B cell (primary cell): Measurements from ENCODE around the gene TRPV4. TPM values are rescaled to one million over a fixed set of nuclear protein-coding genes. Genes with fewer than 3 reads are reported as not detected.

Experiments used
- ATAC-seq: fragments of 200-7000 bp; cut with Tn5 transposase; one replicate; pipeline ENCODE4 v1.10.0; 2021; ENCODE audit warnings: low read depth, mild to moderate bottlenecking, moderate number of reproducible peaks, moderate library complexity
- CTCF ChIA-PET: fragments of 350-600 bp; sonication (Branson Sonifier 250); formaldehyde crosslinking; loops from one replicate; lab custom pipeline; 2021; ENCODE audit warnings: antibody characterized with exemption, inconsistent platforms; lab: Charles Lee
- POLR2A ChIA-PET: fragments of 350-600 bp; sonication (Branson Sonifier 250); formaldehyde crosslinking; loops from one replicate; lab custom pipeline; 2021; ENCODE audit warnings: antibody characterized with exemption; lab: Charles Lee
- DNase-seq: peaks from one replicate; pipeline ENCODE4 v3.0.0; 2013
- H2AFZ ChIP-seq: 2 replicates; pipeline ENCODE4 v1.6.1; 2012; ENCODE audit warnings: mild to moderate bottlenecking, low read depth, low read length; ENCODE audit not compliant: insufficient read depth, poor library complexity, severe bottlenecking
- H3K27ac ChIP-seq, 2 donors: 1 replicate in 1 of 2; 2 replicates in 1 of 2; pipeline ENCODE4 v1.5.1; 2012 to 2013; ENCODE audit warnings: low read length in 2 of 2, mild to moderate bottlenecking in 2 of 2, moderate library complexity in 1 of 2
- H3K27me3 ChIP-seq, 4 experiments: fragments of 200-600 bp in 1 of 4; sonication (generic) in 1 of 4; replicated peaks in 1 of 4; 1 replicate in 2 of 4; 2 replicates in 2 of 4; pipeline versions ENCODE4 v1.6.1 to v1.7.0; 2013 to 2016; ENCODE audit warnings: low read length in 3 of 4, mild to moderate bottlenecking in 2 of 4, mixed read lengths in 1 of 4, moderate library complexity in 1 of 4; ENCODE audit not compliant: insufficient read depth in 4 of 4, control insufficient read depth in 3 of 4; ENCODE audit errors: control extremely low read depth in 1 of 4
- H3K36me3 ChIP-seq, 2 experiments: replicated peaks in 1 of 2; 1 replicate in 1 of 2; 2 replicates in 1 of 2; pipeline versions ENCODE4 v1.6.1 to v1.7.1; 2013; ENCODE audit warnings: low read length in 1 of 2; ENCODE audit not compliant: insufficient read depth in 2 of 2, control insufficient read depth in 1 of 2; ENCODE audit errors: control extremely low read depth in 1 of 2, extremely low read depth in 1 of 2
- H3K4me1 ChIP-seq, 2 donors: fragments of 200-600 bp in 1 of 2; sonication (generic) in 1 of 2; 1 replicate in 1 of 2; 2 replicates in 1 of 2; pipeline versions ENCODE4 v1.5.1 to v1.6.1; 2013 to 2017; ENCODE audit warnings: low read length in 2 of 2; ENCODE audit not compliant: control insufficient read depth in 2 of 2, insufficient read depth in 2 of 2
- H3K4me2 ChIP-seq: replicated peaks from 2 replicates; pipeline ENCODE3; 2012; ENCODE audit warnings: mild to moderate bottlenecking, low read depth, low read length; ENCODE audit not compliant: poor library complexity, severe bottlenecking
- H3K4me3 ChIP-seq, 5 experiments: fragments of 200-600 bp in 1 of 5; sonication (generic) in 1 of 5; 1 replicate in 3 of 5; 2 replicates in 2 of 5; pipeline versions ENCODE4 v1.5.1 to v1.7.0; 2011 to 2016; ENCODE audit warnings: low read length in 4 of 5, mild to moderate bottlenecking in 4 of 5, low read depth in 2 of 5, control low read depth in 1 of 5, moderate library complexity in 1 of 5; ENCODE audit not compliant: insufficient read depth in 1 of 5; ENCODE audit errors: control extremely low read depth in 1 of 5, extremely low read depth in 1 of 5
- H3K79me2 ChIP-seq: fragments of 200-600 bp; sonication (generic); one replicate; pipeline ENCODE4 v1.6.0; 2016; ENCODE audit warnings: low read length; ENCODE audit not compliant: control insufficient read depth, insufficient read depth
- H3K9ac ChIP-seq: fragments of 200-600 bp; sonication (generic); 2 replicates; pipeline ENCODE4 v1.6.1; 2017; ENCODE audit warnings: mild to moderate bottlenecking, low read length, moderate library complexity
- H3K9me3 ChIP-seq, 3 donors: one replicate each; pipeline versions ENCODE4 v1.6.1 to v1.7.1; 2013; ENCODE audit warnings: low read length in 2 of 3; ENCODE audit not compliant: control insufficient read depth in 2 of 3, insufficient read depth in 1 of 3; ENCODE audit errors: control extremely low read depth in 1 of 3
- H4K20me1 ChIP-seq: 2 replicates; pipeline ENCODE4 v1.6.0; 2012; ENCODE audit warnings: mild to moderate bottlenecking, low read length; ENCODE audit not compliant: insufficient read depth, control insufficient read depth, poor library complexity, severe bottlenecking
- H3K27ac Mint-ChIP-seq: one replicate; pipeline ENCODE4 v1.8.0; 2021; ENCODE audit warnings: mixed read lengths
- H3K27me3 Mint-ChIP-seq: one replicate; pipeline ENCODE4 v1.8.0; 2021; ENCODE audit warnings: mixed read lengths
- H3K4me1 Mint-ChIP-seq: one replicate; pipeline ENCODE4 v1.8.0; 2021; ENCODE audit warnings: mixed read lengths
- H3K4me3 Mint-ChIP-seq: one replicate; pipeline ENCODE4 v1.8.0; 2021; ENCODE audit warnings: mixed read lengths
- H3K9me3 Mint-ChIP-seq: one replicate; pipeline ENCODE4 v1.8.0; 2022; ENCODE audit warnings: mixed read lengths; ENCODE audit not compliant: insufficient read depth
- CTCF ChIP-seq: fragments of 200-600 bp; IDR thresholded peaks from one replicate; pipeline ENCODE4 v1.8.0; 2022; ENCODE audit warnings: antibody characterized with exemption, mild to moderate bottlenecking
- EZH2 ChIP-seq: IDR thresholded peaks from 2 replicates; pipeline ENCODE4 v1.6.1; 2012; ENCODE audit warnings: borderline replicate concordance, low read depth, mild to moderate bottlenecking, moderate library complexity, low read length; ENCODE audit not compliant: insufficient read depth, poor library complexity, severe bottlenecking
- WGBS: methylation state at CpG from one replicate; pipeline ENCODE4 v1.1.5; 2013; ENCODE audit warnings: missing lambda C conversion rate; ENCODE audit not compliant: insufficient coverage; 5-methylcytosine and 5-hydroxymethylcytosine counted together
- intact Hi-C: fragments of 100-400 bp; cut with micrococcal nuclease; formaldehyde crosslinking; loops from one replicate; pipeline ENCODE4 v1.10.0; 2022
- polyA plus RNA-seq: library from polyadenylated mRNA; depleted of rRNA; stranded (reverse); fragments of >200 nt; gene quantifications from 2 replicates; pipeline ENCODE4 v1.2.3, GENCODE V29; 2012
- total RNA-seq, 2 donors: library from RNA; stranded (reverse); fragments of 120-200 nt in 1 of 2; gene quantifications; 1 replicate in 1 of 2; 2 replicates in 1 of 2; pipeline versions ENCODE4 v1.2.3 to v1.2.4, GENCODE V29; 2013 to 2022

The TRPV4 gene
- total and polyA plus RNA-seq, 2 donors (not counting 1 experiment from before 2014, with no cell fraction given): not detected

GRCh38 chr12:109743076-109743910, 89.9 kb downstream of the TRPV4 start:
- Mint-ChIP-seq H3K9me3 (no peaks in the 10 kb centered on the region), H3K4me3 (no peak overlapping the region), H3K4me1 (no peaks in the 10 kb centered on the region), H3K27ac (no peak overlapping the region), H3K27me3 (peaks cover 4% of the 10 kb centered on the region)
- Histone ChIP-seq H3K9me3 (no peaks in the 10 kb centered on the region), H2AFZ (no peak overlapping the region), H4K20me1 (no peaks in the 10 kb centered on the region), H3K4me3 (no peak overlapping the region), H3K27me3 (no peaks in the 10 kb centered on the region), H3K79me2 (no peaks in the 10 kb centered on the region), H3K4me2 (no peak overlapping the region), H3K4me1 (no peaks in the 10 kb centered on the region), H3K9ac (no peak overlapping the region), H3K27ac (no peak overlapping the region), H3K36me3 (no peaks in the 10 kb centered on the region)
- ChIA-PET CTCF (no interaction called here), POLR2A (no interaction called here)
- 93% methylated on average over 16 of the region's 17 CpGs for WGBS
- ATAC-seq (no peak), DNase-seq (no peak)
- intact Hi-C loops: no loop called here
- TF ChIP-seq EZH2 (no peak), CTCF (no peak)

- Histone ChIP-seq H3K4me3 (no peak overlapping the region), H3K27ac (no peak overlapping the region), H4K20me1 (no peaks in the 10 kb centered on the region), H2AFZ (no peak overlapping the region), H3K79me2 (no peaks in the 10 kb centered on the region), H3K4me1 (no peaks in the 10 kb centered on the region), H3K9ac (no peak overlapping the region), H3K9me3 (no peaks in the 10 kb centered on the region), H3K27me3 (no peaks in the 10 kb centered on the region), H3K4me2 (no peak overlapping the region), H3K36me3 (no peaks in the 10 kb centered on the region)
- TF ChIP-seq EZH2: no peak
- no peak for TF ChIP-seq CTCF
- Mint-ChIP-seq H3K27ac (no peak overlapping the region), H3K4me1 (no peaks in the 10 kb centered on the region), H3K4me3 (no peak overlapping the region), H3K27me3 (peaks cover 5% of the 10 kb centered on the region), H3K9me3 (no peaks in the 10 kb centered on the region)
- ChIA-PET POLR2A (no interaction called here), CTCF (no interaction called here)
- 97% methylated on average over 7 of the region's 14 CpGs for WGBS
- intact Hi-C loops: no loop called here
- ATAC-seq (no peak), DNase-seq (no peak)
These were observed 91.1 kb downstream of the TRPV4 start for GRCh38 chr12:109741970-109742703.
